SIG-M5 treated with dmso at 0.1 percent for 504 hours (cell line): Measurements from ENCODE around the gene ANAPC16.
"Not testable (repeated sequence)": the region's sequence is repeated elsewhere in the genome, so short reads cannot be mapped to it uniquely, and the experiment has no call there.

ENCODE experiments used
- DNase-seq: peaks from one replicate; lab custom pipeline; 2025; ENCODE audit not compliant: unreplicated experiment; lab: John Stamatoyannopoulos, UW

Gene ANAPC16

DNA sequence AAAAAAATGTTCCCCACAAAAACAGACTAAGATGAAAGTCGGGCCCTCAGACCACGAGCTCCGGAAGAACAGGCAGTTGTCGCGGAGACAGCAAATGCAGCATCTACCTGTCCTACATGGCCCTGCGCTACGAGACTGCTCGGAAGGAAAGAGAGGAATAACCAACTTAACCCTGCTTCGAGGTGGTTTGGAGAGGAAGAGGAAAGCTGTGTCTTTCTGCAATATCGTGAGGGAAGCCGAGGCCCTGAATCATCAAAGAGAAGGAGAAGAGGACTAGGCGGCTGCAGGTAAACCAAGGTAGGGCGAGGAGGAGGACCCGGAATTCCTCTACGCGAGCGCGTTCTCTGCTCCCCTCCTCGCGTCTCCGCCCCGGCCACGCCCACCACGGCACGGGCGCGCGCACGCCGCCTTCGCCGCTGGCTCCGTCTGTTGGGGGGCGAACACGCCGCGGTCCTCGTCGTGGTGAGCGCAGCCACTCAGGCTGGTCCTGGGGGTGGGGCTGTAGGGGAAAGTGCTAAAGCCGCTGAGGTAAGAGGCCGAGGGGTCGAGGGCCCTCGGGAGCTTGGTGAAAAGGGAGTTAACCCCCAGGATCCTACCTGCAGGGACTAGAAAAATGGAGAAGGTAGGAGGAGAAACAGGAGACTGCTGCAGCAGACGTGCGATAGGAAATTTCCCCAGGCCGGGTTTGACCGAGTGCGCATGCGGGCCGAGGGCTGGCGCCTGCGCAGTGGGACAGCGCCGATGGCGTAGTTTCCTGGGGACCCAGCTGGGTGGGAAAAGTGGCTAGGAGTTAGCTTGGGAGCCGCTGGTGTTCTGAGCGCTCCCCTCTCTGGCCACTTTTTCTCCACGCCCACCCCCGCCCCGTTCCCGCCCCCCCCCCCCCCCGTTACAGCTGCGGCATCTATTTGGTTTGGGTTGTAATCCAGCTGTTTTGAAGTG, at the start of gene ANAPC16, which contains the start of gene ASCC1:
ANAPC16 (plus strand) TSS at position 402 of the 939 bp plus-strand sequence. CDS start 7,903 bp downstream, outside the sequence.
ASCC1 (minus strand) TSS at position 666 of the 939 bp plus-strand sequence. CDS start 2,978 bp downstream, outside the sequence.
- peak; percentile 84 for DNase-seq

- no peak for DNase-seq
Observed at GRCh38 chr10:72167118-72167517, 48.7 kb upstream of the ANAPC16 start.

- no peak for DNase-seq
Observed at GRCh38 chr10:72170263-72170662, 45.5 kb upstream of the ANAPC16 start.

- no peak for DNase-seq
Observed at GRCh38 chr10:72170733-72171132, 45.1 kb upstream of the ANAPC16 start.

DNA sequence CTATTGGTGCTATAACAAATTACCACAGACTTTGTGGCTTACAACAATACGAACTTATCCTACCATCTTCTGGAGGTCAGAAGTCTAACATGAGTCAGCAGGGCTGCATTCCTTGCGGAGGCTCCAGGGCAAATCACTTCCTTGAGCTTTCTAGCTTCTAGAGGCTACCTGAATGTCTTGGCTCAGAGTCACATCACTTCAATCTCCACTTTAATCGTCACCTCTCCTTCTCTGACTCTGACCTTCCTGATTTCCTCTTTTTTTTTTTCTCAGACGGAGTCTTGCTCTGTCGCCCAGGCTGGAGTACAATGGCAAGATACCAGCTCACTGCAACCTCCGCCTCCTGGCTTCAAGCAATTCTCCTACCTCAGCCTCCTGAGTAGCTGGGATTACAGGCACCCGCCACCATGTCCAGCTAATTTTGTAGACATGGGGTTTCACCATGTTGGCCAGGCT, 44.6 kb upstream of the ANAPC16 start:
- DNase-seq: peak; percentile 62

- DNase-seq: peak; percentile 7
Observed at GRCh38 chr10:72173262-72173618, 42.6 kb upstream of the ANAPC16 start.

DNA sequence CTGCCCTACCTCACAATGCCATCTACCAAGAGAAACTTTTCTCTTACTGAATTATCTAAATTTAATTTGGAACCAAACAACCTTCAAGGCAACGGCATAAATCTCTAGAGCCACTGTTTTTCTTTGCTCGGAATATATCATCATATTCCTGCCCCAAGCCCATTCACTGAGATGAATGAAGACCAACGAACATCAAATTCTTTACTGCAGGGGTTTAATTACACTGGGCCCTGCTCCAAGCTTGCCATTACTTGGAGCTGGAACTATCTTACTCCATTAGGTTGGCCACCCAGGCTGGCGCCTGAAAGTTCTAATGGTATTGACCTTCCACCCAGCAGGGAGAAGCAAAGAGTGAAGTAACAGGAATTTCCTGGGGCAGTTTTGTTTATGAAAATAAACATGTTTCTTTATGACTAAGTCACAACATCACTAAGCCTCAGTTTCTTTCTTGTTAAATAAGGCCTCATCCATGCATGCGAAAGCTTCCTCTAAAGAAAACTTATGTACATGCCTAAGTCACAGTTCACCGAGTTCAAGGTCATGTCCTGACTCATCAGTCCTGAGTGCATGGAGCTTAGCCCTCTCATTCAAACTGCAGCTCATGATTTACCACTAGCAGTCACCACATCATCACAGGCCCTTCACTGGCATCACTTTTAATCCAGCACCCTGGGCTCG, 42.1 kb upstream of the ANAPC16 start:
- DNase-seq: no peak

GRCh38 chr10:72174297-72174662, 41.5 kb upstream of the ANAPC16 start:
- no peak for DNase-seq

DNA sequence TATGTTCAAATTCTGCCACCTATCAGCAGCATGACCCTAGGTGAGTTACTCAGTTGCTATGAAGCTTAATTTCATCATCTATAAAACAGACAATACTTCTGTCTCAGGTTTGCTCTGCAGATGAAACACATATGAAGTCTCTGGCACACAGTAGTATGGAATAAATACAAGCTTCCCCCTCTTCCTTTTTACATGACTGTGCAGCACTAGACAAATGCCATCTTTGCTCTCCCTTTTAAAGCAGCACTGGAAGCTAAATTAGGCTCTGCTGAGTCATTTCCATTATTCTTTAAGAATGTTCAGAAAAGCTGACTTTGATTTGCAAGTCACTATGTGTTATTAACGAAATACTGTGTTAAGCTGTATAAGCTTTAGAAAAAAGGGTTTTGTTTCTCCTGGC, 40.7 kb upstream of the ANAPC16 start:
- no peak for DNase-seq

DNA sequence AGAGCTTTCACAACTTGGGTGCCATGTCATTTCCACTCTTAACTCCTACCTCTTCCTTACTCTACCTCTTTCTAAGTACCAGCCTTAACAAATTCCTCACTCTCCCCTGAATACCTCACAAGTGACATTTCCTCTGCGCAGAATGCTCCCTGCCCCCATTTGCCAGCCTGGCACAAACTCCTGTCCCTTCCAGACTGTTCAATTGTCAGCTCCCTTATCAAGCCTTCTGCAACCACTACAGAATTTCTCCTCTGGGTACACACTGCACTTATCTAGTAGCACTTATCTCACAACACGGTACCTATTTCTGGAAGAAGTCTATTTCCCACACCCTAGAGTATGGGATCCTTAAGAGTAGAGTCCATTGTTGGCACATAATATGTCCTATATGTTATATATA, 39.1 kb upstream of the ANAPC16 start:
- DNase-seq: no peak

DNA sequence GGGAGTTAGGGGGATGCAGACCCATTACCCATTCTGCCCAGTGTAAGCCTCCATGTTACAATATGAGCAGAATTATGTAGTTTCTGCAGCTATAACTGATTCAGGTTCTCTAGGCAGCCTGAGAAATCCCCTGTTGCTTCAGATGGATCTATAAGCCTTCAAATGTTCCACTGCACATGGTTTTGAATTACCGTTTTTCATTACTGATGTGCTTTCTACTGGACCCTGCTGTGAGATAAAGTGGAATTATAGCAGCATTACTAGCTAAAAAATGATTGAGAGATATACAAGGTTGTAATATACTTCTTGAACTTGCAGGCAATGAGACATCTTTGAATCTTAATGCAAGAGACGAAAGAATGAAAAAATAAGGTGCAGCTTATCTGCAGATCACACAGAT, 38.4 kb upstream of the ANAPC16 start:
- DNase-seq: no peak

- no peak for DNase-seq
Observed at GRCh38 chr10:72184156-72184555, 31.7 kb upstream of the ANAPC16 start.

DNA sequence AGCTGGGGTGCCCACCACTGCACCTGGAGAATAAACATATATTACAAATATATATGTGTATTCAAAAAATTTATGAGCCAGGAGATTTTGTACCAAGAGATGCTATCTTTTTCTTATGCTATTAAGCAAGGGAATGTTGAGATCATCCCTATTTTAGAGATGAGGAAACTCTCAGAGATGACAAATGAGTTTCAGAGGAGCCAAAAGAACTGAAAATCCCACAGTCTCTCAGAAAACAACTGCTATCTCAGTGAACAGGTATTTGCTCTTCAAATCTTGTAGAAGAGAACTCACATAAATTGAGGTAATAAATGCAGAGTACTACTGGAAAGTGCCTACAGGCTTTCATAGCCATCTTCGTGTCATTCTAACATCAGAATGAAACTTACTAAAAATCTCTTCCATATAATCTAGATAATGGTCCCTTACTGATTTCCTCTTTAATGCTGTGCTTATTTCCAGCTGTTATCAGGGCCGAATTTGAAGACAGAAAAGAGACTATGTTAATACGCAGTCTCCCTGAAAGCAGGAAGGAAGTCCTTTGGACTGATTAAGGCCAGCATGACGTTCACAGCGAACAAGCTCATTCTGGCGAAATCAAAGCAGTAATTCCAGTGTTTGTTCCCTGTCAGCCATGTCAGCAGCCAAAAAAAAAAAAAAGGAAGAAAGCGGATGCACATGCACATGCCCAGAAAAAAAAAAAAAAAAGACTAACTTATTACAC, 29.4 kb upstream of the ANAPC16 start:
- DNase-seq: no peak

DNA sequence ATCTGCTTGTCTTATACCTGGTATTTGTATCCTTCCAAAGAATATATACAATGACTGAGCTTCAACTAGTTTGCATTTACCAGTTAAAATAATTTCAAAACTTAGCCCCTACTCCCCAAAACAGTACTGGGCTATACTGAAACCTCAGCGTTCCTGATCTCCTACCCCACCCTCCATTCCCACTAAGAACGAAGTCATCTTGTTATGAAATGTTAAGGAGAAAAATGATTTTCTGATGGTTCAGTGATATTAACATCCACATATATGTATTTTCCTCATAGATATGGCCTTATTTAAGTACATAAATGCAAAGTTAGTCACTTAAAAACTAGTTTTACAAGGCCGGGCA, 28.9 kb upstream of the ANAPC16 start:
- DNase-seq: no peak

GRCh38 chr10:72194949-72195348, 20.9 kb upstream of the ANAPC16 start:
- DNase-seq: no peak

DNA sequence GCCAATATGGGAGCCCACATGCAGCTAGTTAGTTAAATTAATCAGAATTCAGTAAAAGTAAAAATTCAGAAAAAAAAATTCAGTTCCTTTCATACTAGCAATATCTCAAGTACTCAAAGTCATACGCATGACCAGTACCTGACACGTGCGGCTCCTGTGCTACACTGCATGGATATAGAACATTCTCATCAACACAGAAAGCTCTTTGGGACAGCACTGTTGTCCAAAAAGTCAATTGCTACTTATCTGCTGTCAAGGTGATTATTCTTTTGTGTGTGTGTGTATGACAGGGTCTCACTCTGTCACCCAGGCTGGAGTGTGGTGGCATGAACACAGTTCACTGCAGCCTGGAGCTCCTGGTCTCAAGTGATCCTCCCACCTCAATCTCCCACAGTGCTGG, 14.9 kb upstream of the ANAPC16 start:
- DNase-seq: no peak

DNA sequence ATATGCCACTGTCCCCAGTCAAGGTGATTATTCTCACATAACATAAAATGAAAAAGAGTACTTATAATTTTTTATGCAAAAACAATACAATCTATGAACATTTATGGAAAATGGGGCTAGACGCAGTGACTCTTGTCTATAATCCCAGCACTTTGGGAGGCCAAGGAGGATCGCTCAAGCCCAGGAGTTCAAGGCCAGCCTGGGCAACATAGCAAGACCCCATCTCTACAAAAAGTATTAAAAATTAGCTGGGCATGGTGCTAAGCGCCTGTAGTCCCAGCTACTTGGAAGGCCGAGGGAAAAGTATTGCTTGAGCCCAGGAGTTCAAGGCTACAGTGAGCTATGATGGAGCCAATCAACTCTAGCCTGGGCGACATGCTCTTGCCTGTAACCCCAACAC, 14.5 kb upstream of the ANAPC16 start:
- no peak for DNase-seq

DNA sequence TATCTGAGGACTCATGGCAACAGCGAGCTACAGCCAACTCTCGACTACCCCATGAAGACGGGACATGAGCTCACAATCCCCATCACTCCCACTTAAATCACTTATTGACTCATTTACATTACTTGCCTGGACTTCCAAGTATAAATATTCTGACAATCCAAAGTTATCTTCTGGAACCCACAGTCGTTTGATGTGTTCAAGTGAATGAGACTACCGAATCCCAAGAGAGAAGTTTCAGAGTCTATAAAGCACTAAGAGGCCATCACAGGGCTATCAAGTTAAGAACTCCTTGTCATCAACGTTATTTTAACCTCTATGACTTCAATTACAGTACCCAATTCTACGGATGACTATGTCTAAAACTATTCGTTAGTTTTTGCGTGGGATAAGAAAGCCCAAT, 11.5 kb upstream of the ANAPC16 start:
- DNase-seq: no peak

- DNase-seq: no peak
Observed at GRCh38 chr10:72204724-72205123, 11.1 kb upstream of the ANAPC16 start.

GRCh38 chr10:72206511-72207229, 9.1 kb upstream of the ANAPC16 start:
- no peak for DNase-seq

- DNase-seq: not testable (repeated sequence)
Observed at GRCh38 chr10:72208526-72208925, 7.3 kb upstream of the ANAPC16 start.
